SK-N-SH (cell line): ENCODE results near the gene KLHL21.
"Not testable (repeated sequence)": the region's sequence is repeated elsewhere in the genome, so short reads cannot be mapped to it uniquely, and the experiment has no call there.

Experiments
- CTCF ChIP-seq: fragments of 200-600 bp; sonication (generic); IDR thresholded peaks from 2 replicates; pipeline ENCODE4 v1.6.1; 2017; ENCODE audit warnings: antibody characterized with exemption, mild to moderate bottlenecking, moderate library complexity
- EP300 ChIP-seq, 2 experiments: IDR thresholded peaks; 2 replicates each; pipeline versions ENCODE4 v1.4.0 to v1.6.1; 2012; ENCODE audit warnings: borderline replicate concordance in 1 of 2, low read depth in 1 of 2, low read length in 1 of 2
- EZH2phosphoT487 ChIP-seq: fragments of 200-600 bp; sonication (generic); IDR thresholded peaks from 2 replicates; pipeline ENCODE4 v1.6.1; 2017; ENCODE audit warnings: low read depth, mixed run types, mild to moderate bottlenecking, antibody characterized with exemption, moderate library complexity, borderline replicate concordance
- FOXJ3 ChIP-seq: sonication (generic); formaldehyde crosslinking; IDR thresholded peaks from 2 replicates; pipeline ENCODE4 v1.5.1; 2020; ENCODE audit warnings: mild to moderate bottlenecking, missing genetic modification reagents
- FOXM1 ChIP-seq: IDR thresholded peaks from 2 replicates; pipeline ENCODE4 v1.4.0; 2012; ENCODE audit warnings: low read depth, mild to moderate bottlenecking
- GABPA ChIP-seq: IDR thresholded peaks from 2 replicates; pipeline ENCODE4 v1.4.0; 2012; ENCODE audit warnings: low read depth, mild to moderate bottlenecking
- POLR2AphosphoS5 ChIP-seq: IDR thresholded peaks from 2 replicates; pipeline ENCODE4 v1.6.1; 2012; ENCODE audit warnings: low read depth, low read length
- REST ChIP-seq: IDR thresholded peaks from 2 replicates; pipeline ENCODE4 v1.6.1; 2012; ENCODE audit warnings: mild to moderate bottlenecking, low read depth, low read length, moderate library complexity
- RFX5 ChIP-seq: IDR thresholded peaks from 2 replicates; pipeline ENCODE4 v1.6.1; 2012; ENCODE audit warnings: mild to moderate bottlenecking, improper control_type of control experiment, low read length
- RXRA ChIP-seq: IDR thresholded peaks from 2 replicates; pipeline ENCODE4 v1.4.0; 2012; ENCODE audit warnings: low read depth, mild to moderate bottlenecking, borderline replicate concordance
- SMC3 ChIP-seq: IDR thresholded peaks from 2 replicates; pipeline ENCODE4 v1.6.1; 2012; ENCODE audit warnings: low read depth, low read length, improper control_type of control experiment
- TF ChIP-seq, protein P1 (sequence below): IDR thresholded peaks from 2 replicates; pipeline ENCODE4; 2012
- TF ChIP-seq, protein P2 (sequence below): IDR thresholded peaks from 2 replicates; pipeline ENCODE4 v1.4.0; 2012; ENCODE audit warnings: low read depth

DNA sequence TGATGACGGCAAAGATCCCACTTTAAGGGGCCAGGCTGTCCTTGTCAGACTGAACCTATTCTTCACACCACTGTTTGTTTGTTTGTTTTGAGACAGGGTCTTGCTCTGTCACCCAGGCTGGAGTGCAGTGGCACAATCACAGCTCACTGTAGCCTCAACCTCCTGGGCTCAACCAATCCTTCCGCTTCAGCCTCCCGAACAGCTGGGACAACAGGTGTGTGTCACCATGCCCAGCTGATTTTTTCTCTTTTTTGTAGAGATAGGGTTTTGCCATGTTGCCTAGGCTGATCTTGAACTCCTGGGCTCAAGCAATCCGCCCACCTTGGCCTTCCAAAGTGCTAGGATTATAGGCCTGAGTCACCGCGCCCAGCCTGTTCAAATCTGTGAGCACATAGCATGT is 34.1 kb upstream of the KLHL21 start:
- not testable (repeated sequence) for TF ChIP-seq EP300 (IDR thresholded peaks at IDR 0.05; ENCODE audit: borderline replicate concordance in 1 of 2, low read depth in 1 of 2, low read length in 1 of 2); FOXM1; CTCF; POLR2AphosphoS5; RFX5; GABPA; EZH2phosphoT487; FOXJ3; REST; RXRA; SMC3
- TF ChIP-seq, protein P1, sequence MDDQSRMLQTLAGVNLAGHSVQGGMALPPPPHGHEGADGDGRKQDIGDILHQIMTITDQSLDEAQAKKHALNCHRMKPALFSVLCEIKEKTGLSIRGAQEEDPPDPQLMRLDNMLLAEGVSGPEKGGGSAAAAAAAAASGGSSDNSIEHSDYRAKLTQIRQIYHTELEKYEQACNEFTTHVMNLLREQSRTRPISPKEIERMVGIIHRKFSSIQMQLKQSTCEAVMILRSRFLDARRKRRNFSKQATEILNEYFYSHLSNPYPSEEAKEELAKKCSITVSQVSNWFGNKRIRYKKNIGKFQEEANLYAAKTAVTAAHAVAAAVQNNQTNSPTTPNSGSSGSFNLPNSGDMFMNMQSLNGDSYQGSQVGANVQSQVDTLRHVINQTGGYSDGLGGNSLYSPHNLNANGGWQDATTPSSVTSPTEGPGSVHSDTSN = not testable (repeated sequence)
- TF ChIP-seq, protein P2, sequence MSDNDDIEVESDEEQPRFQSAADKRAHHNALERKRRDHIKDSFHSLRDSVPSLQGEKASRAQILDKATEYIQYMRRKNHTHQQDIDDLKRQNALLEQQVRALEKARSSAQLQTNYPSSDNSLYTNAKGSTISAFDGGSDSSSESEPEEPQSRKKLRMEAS = not testable (repeated sequence)
